ENCODE results near the gene ZDHHC11B. TPM values are rescaled to one million over a fixed set of nuclear protein-coding genes. Genes with fewer than 3 reads are reported as not detected.

The ZDHHC11B gene
- polyA plus RNA-seq, 1 donor from 2014 or later, result 9.9 TPM

- Histone ChIP-seq H3K4me3 (ENCODE audit: low read length) (no peak overlapping the region), H4K20me1 (ENCODE audit: insufficient read depth) (no peaks in the 10 kb centered on the region), H3K9me3 (ENCODE audit: low read length) (no peaks in the 10 kb centered on the region), H3K79me2 (replicated peaks; ENCODE audit: insufficient read depth, low read length) (no peaks in the 10 kb centered on the region), H3K27me3 (ENCODE audit: insufficient read depth, low read depth, low read length) (no peaks in the 10 kb centered on the region), H3K9ac (ENCODE audit: low read length) (no peak overlapping the region), H3K27ac (ENCODE audit: low read length) (no peak overlapping the region), H2AFZ (ENCODE audit: low read depth, low read length) (no peak overlapping the region), H3K4me2 (ENCODE audit: low read length) (no peak overlapping the region), H3K36me3 (ENCODE audit: insufficient read depth, low read length) (peaks cover 5% of the 10 kb centered on the region), H3K9me2 (ENCODE audit: insufficient read depth, low read length) (no peaks in the 10 kb centered on the region), H3F3A (ENCODE audit: insufficient read depth, low read length, poor library complexity, severe bottlenecking) (no peaks in the 10 kb centered on the region)
- TF ChIP-seq MXI1 (conservative IDR thresholded peaks at IDR 0.05; ENCODE audit: poor library complexity, severe bottlenecking) (no peak), RAD21 (conservative IDR thresholded peaks at IDR 0.05) (no peak), EP300 (conservative IDR thresholded peaks at IDR 0.05; ENCODE audit: poor library complexity, severe bottlenecking) (no peak), SMC3 (conservative IDR thresholded peaks at IDR 0.05; ENCODE audit: poor library complexity) (no peak), EZH2 (IDR thresholded peaks at IDR 0.05; ENCODE audit: borderline replicate concordance, insufficient read depth, low read length, poor library complexity, severe bottlenecking) (no peak), TAF1 (IDR thresholded peaks at IDR 0.05; ENCODE audit: low read depth) (no peak), POLR2AphosphoS5 (IDR thresholded peaks at IDR 0.05) (no peak)
- TF ChIP-seq, protein P1, sequence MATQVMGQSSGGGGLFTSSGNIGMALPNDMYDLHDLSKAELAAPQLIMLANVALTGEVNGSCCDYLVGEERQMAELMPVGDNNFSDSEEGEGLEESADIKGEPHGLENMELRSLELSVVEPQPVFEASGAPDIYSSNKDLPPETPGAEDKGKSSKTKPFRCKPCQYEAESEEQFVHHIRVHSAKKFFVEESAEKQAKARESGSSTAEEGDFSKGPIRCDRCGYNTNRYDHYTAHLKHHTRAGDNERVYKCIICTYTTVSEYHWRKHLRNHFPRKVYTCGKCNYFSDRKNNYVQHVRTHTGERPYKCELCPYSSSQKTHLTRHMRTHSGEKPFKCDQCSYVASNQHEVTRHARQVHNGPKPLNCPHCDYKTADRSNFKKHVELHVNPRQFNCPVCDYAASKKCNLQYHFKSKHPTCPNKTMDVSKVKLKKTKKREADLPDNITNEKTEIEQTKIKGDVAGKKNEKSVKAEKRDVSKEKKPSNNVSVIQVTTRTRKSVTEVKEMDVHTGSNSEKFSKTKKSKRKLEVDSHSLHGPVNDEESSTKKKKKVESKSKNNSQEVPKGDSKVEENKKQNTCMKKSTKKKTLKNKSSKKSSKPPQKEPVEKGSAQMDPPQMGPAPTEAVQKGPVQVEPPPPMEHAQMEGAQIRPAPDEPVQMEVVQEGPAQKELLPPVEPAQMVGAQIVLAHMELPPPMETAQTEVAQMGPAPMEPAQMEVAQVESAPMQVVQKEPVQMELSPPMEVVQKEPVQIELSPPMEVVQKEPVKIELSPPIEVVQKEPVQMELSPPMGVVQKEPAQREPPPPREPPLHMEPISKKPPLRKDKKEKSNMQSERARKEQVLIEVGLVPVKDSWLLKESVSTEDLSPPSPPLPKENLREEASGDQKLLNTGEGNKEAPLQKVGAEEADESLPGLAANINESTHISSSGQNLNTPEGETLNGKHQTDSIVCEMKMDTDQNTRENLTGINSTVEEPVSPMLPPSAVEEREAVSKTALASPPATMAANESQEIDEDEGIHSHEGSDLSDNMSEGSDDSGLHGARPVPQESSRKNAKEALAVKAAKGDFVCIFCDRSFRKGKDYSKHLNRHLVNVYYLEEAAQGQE (IDR thresholded peaks at IDR 0.05; ENCODE audit: borderline replicate concordance), result no peak
Observed at GRCh38 chr5:757346-757930, 27.1 kb downstream of the ZDHHC11B start.

- Histone ChIP-seq H3K4me3 (ENCODE audit: low read length) (no peak overlapping the region), H3K36me3 (ENCODE audit: insufficient read depth, low read length) (peaks cover 5% of the 10 kb centered on the region), H3K79me2 (replicated peaks; ENCODE audit: insufficient read depth, low read length) (no peaks in the 10 kb centered on the region), H2AFZ (ENCODE audit: low read depth, low read length) (no peak overlapping the region), H3K9me2 (ENCODE audit: insufficient read depth, low read length) (no peaks in the 10 kb centered on the region), H3K9ac (ENCODE audit: low read length) (no peak overlapping the region), H3K9me3 (ENCODE audit: low read length) (no peaks in the 10 kb centered on the region), H3K4me2 (ENCODE audit: low read length) (no peak overlapping the region), H3F3A (ENCODE audit: insufficient read depth, low read length, poor library complexity, severe bottlenecking) (no peaks in the 10 kb centered on the region), H3K27me3 (ENCODE audit: insufficient read depth, low read depth, low read length) (no peaks in the 10 kb centered on the region), H4K20me1 (ENCODE audit: insufficient read depth) (no peaks in the 10 kb centered on the region), H3K27ac (ENCODE audit: low read length) (no peak overlapping the region)
- TF ChIP-seq RAD21 (conservative IDR thresholded peaks at IDR 0.05) (no peak), TAF1 (IDR thresholded peaks at IDR 0.05; ENCODE audit: low read depth) (no peak), EZH2 (IDR thresholded peaks at IDR 0.05; ENCODE audit: borderline replicate concordance, insufficient read depth, low read length, poor library complexity, severe bottlenecking) (no peak), SMC3 (conservative IDR thresholded peaks at IDR 0.05; ENCODE audit: poor library complexity) (no peak), POLR2AphosphoS5 (IDR thresholded peaks at IDR 0.05) (no peak), MXI1 (conservative IDR thresholded peaks at IDR 0.05; ENCODE audit: poor library complexity, severe bottlenecking) (no peak), EP300 (conservative IDR thresholded peaks at IDR 0.05; ENCODE audit: poor library complexity, severe bottlenecking) (no peak)
- TF ChIP-seq, protein P1 (IDR thresholded peaks at IDR 0.05; ENCODE audit: borderline replicate concordance), result no peak
- TF ChIP-seq, protein P2, sequence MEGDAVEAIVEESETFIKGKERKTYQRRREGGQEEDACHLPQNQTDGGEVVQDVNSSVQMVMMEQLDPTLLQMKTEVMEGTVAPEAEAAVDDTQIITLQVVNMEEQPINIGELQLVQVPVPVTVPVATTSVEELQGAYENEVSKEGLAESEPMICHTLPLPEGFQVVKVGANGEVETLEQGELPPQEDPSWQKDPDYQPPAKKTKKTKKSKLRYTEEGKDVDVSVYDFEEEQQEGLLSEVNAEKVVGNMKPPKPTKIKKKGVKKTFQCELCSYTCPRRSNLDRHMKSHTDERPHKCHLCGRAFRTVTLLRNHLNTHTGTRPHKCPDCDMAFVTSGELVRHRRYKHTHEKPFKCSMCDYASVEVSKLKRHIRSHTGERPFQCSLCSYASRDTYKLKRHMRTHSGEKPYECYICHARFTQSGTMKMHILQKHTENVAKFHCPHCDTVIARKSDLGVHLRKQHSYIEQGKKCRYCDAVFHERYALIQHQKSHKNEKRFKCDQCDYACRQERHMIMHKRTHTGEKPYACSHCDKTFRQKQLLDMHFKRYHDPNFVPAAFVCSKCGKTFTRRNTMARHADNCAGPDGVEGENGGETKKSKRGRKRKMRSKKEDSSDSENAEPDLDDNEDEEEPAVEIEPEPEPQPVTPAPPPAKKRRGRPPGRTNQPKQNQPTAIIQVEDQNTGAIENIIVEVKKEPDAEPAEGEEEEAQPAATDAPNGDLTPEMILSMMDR (IDR thresholded peaks at IDR 0.05; ENCODE audit: poor library complexity, severe bottlenecking), result no peak
Observed at GRCh38 chr5:756865-757345, 27.6 kb downstream of the ZDHHC11B start.
